Uterus (tissue), 4 donors: ENCODE data around the gene OR2T35. TPM values are rescaled to one million over a fixed set of nuclear protein-coding genes. Genes with fewer than 3 reads are reported as not detected.
"Not testable (repeated sequence)": the region's sequence is repeated elsewhere in the genome, so short reads cannot be mapped to it uniquely, and the experiment has no call there.

Experiments used
- DNase-seq, 2 donors: peaks; one replicate each; pipeline ENCODE4 v3.0.0-alpha.2; 2019 to 2020
- H3K27ac ChIP-seq, 2 donors: fragments of 200-600 bp; sonication (generic); 1 replicate in 1 of 2; 2 replicates in 1 of 2; pipeline ENCODE4 v1.5.1; 2016 to 2018
- H3K27me3 ChIP-seq, 2 donors: fragments of 200-600 bp; sonication (generic); one replicate each; pipeline ENCODE4 v1.5.1; 2018 to 2019; ENCODE audit warnings: control low read depth in 1 of 2
- H3K36me3 ChIP-seq, 2 donors: fragments of 200-600 bp; sonication (generic); one replicate each; pipeline ENCODE4 v1.5.1; 2019; ENCODE audit warnings: control low read depth in 1 of 2
- H3K4me1 ChIP-seq, 2 donors: fragments of 200-600 bp; sonication (generic); one replicate each; pipeline ENCODE4 v1.5.1; 2018 to 2019; ENCODE audit warnings: control low read depth in 1 of 2
- H3K4me3 ChIP-seq, 2 donors: fragments of 200-600 bp; sonication (generic); 1 replicate in 1 of 2; 2 replicates in 1 of 2; pipeline ENCODE4 v1.5.1; 2018 to 2019; ENCODE audit warnings: mild to moderate bottlenecking in 1 of 2
- H3K9me3 ChIP-seq, 2 donors: fragments of 200-600 bp; sonication (generic); one replicate each; pipeline ENCODE4 v1.5.1; 2019; ENCODE audit warnings: control low read depth in 1 of 2
- POLR2A ChIP-seq, 2 donors: fragments of 450-650 bp; IDR thresholded peaks; one replicate each; pipeline ENCODE4 v1.6.1; 2016; ENCODE audit warnings: antibody characterized with exemption in 2 of 2, mild to moderate bottlenecking in 1 of 2, moderate library complexity in 1 of 2
- intact Hi-C: fragments of 100-400 bp; cut with DNase I; formaldehyde crosslinking; loops from one replicate; pipeline ENCODE4 v1.15.1; 2023; ENCODE audit warnings: low total_unique reads
- total RNA-seq, 4 donors: library from RNA; depleted of rRNA in 3 of 4; stranded (reverse); fragments of >200 nt in 3 of 4; gene quantifications; one replicate each; pipeline versions ENCODE4 v1.1.0 to v1.2.4, GENCODE V29; 2014 to 2023
- TF ChIP-seq, protein P1 (sequence below), 4 experiments: fragments of 200-600 bp in 2 of 4; fragments of 450-650 bp in 2 of 4; sonication (generic) in 2 of 4; IDR thresholded peaks; one replicate each; pipeline ENCODE4 v1.5.1; 2016 to 2019; ENCODE audit warnings: antibody characterized with exemption in 4 of 4, mild to moderate bottlenecking in 2 of 4, moderate library complexity in 1 of 4
- donor health status: DM: yes; HTN: yes; CAD: no.

The OR2T35 gene
- total RNA-seq, 4 donors from 2014 or later, result not detected

DNA sequence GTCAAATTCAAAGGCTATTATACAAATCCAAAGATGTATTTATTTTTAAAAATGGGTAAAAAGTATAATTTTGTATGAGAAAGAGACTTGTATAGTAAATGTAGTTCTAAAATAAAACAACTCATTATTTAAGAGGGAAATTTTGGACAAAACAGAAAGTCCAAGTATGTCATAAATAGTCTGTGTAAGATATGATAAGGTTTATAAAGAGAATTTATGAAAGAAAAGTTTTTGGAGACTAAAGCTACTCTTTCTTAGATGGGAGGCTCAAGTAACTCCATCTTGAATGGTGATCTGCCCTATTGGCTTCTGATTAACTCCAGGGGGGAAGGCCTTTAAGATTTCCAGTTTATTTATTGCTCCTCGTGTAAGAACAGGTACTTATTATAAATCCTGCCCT is 24.9 kb upstream of the OR2T35 start:
- intact Hi-C loops, result no loop called here
- TF ChIP-seq, protein P1, sequence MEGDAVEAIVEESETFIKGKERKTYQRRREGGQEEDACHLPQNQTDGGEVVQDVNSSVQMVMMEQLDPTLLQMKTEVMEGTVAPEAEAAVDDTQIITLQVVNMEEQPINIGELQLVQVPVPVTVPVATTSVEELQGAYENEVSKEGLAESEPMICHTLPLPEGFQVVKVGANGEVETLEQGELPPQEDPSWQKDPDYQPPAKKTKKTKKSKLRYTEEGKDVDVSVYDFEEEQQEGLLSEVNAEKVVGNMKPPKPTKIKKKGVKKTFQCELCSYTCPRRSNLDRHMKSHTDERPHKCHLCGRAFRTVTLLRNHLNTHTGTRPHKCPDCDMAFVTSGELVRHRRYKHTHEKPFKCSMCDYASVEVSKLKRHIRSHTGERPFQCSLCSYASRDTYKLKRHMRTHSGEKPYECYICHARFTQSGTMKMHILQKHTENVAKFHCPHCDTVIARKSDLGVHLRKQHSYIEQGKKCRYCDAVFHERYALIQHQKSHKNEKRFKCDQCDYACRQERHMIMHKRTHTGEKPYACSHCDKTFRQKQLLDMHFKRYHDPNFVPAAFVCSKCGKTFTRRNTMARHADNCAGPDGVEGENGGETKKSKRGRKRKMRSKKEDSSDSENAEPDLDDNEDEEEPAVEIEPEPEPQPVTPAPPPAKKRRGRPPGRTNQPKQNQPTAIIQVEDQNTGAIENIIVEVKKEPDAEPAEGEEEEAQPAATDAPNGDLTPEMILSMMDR (IDR thresholded peaks at IDR 0.05), result no peak
- no peak for TF ChIP-seq POLR2A (IDR thresholded peaks at IDR 0.05)
- no peak overlapping the region for H3K4me3 ChIP-seq
- no peaks in the 10 kb centered on the region for H3K9me3 ChIP-seq
- no peaks in the 10 kb centered on the region for H3K27me3 ChIP-seq
- H3K27ac ChIP-seq, result no peak overlapping the region
- DNase-seq, result no peak
- no peaks in the 10 kb centered on the region for H3K36me3 ChIP-seq
- H3K4me1 ChIP-seq, result no peaks in the 10 kb centered on the region

DNA sequence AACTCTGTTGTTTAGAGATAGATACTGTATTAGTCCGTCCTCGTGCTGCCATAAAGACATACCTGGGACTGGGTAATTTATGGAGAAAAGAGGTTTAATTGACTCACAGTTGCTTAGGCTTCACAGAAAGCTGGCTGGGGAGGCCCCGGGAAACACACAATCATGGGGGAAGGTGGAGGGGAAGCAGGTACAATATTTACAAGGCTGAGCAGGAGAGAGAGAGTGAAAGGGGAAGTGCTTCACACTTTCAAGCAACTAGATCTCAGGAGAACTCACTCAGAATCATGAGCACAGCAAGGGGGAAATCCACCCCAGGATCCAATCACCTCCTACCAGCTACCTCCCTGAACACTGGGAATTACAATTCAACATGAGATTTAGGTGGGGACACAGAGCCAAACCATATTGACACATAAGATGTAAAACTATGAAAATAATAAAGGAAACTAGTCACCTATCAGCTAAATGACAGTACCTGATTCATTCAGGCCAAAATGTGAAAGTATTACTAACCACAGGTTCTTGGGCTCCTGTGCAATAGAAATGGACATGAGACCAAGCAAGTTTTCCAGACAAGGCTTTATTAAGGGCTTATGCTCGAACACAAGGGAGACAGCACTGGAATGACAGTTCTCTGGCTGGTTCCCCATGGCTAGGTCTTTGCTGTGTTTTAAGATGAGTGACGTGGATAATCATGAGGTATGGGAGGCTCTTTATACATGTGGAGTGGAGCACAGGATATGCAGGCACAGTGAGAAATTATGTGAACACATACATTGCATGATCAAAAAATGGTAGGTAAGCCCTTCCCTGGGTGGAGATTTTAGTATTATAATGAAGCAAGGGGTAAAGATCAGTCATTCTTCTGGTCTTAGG is 18.6 kb upstream of the OR2T35 start:
- H3K36me3 ChIP-seq, H3K27me3 ChIP-seq, H3K9me3 ChIP-seq, H3K27ac ChIP-seq, H3K4me3 ChIP-seq, intact Hi-C loops, H3K4me1 ChIP-seq, DNase-seq: not testable (repeated sequence)

DNA sequence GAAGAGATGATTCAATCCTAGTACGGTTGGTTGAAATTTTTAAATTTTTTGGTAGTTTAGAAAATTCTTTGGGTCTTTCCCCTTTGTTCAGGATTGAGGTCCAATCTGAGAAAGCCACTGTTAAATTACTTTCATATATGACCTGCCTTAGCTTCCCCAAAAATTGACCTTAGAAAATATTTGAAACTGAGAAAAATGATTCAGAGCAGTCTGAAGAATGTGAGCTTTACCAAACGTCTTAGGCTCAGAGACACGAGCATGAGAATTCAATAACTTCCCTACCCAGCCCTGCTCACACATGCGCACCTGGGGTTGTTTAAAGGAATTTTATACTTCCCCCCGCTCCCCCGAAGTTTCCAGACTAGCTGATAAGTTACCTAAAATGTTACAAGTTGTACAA is 11.7 kb upstream of the OR2T35 start:
- H3K27me3 ChIP-seq, H3K4me3 ChIP-seq, DNase-seq, H3K9me3 ChIP-seq, H3K27ac ChIP-seq, intact Hi-C loops, H3K36me3 ChIP-seq, H3K4me1 ChIP-seq: not testable (repeated sequence)

DNA sequence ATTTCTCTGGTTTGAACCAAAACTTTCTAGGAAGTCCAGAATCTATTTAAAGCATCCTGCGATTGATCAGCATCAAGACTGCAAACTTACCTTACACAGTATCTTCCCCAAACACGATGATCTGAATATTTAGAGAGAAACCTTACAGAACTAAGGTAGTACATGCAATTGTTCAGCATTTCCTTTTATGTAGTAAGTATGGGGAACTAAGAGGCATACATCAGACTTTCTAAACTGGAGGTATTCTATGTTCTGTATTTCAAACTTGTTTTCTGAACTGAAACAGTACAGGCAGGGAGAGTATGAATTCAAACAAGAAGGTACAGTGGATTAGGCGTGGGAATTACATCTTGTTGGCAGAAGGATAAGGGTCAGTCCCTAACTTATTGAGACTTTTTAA is 10.3 kb upstream of the OR2T35 start, which contains the start of gene OR2T27:
OR2T27 (minus strand) TSS at position 175 of the 400 bp plus-strand sequence. CDS start 4,644 bp downstream, outside the sequence.
- DNase-seq, intact Hi-C loops, H3K4me1 ChIP-seq, H3K27ac ChIP-seq, H3K4me3 ChIP-seq, H3K9me3 ChIP-seq, H3K36me3 ChIP-seq, H3K27me3 ChIP-seq: not testable (repeated sequence)

DNA sequence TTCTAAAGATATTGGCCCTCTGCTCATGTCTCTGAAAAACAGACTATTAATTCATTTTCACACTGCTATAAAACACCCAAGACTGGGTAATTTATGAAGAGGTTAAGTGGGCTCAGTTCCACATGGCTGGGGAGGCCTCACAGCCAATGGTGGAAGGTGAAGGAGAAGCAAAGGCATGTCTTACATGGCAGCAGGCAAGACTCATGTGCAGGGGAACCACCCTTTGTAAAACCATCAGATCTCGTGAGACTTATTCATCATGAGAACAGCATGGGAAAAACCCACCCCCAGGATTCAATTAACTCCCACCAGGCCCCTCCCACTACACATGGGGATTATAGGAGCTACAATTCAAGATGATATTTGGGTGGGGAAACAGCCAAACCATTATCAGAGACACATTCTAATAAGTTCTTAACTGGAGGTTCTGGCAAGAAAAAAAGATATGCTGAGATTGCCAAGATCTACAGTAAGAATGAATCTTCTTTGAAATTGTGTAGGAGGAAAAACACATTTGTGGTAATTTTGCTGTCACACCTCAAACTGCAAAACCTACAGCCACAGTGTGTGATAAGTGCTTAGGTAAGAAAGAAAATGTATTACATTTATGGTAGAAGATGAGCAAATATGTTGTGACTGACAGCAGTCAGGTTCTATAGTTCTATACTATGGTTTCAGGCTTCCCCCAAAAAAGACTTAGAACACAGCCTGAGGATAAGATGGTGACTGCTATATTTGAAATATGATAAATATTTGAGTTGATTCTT is 3.9 kb upstream of the OR2T35 start:
- H3K4me1 ChIP-seq, H3K36me3 ChIP-seq, H3K9me3 ChIP-seq, H3K27me3 ChIP-seq, H3K4me3 ChIP-seq, DNase-seq, H3K27ac ChIP-seq, intact Hi-C loops: not testable (repeated sequence)

DNA sequence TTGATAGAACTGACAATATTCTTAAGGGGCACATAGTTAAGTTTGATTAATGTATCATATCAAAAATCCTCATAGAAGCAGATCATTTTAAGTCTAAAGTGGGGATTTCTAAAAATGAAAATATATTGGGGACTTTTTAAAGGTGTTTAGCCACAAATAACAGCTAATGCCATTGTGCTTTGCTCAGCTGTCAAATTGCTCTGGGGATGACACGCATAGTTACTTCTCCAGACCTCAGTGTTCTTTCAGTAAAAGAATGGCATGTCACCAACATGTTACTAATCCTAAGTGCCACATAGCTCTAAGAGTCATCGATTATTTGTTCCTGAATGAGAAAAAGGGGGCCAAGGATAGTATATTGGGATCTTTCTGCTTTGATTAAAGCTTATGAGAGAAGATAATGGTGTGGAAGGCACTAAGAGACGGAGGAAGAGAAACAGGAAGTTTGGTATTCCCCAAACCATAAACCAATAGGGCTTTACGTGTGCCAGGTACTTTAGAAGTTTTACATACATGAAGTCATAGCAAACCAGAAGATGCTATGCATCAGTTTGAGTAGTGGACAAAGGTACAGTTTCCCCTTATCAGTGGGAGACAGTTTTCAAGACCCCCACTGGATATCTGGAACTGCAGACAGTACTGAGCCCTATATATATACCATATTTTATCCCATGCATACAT is 2.0 kb downstream of the OR2T35 start:
- intact Hi-C loops, result not testable (repeated sequence)

DNA sequence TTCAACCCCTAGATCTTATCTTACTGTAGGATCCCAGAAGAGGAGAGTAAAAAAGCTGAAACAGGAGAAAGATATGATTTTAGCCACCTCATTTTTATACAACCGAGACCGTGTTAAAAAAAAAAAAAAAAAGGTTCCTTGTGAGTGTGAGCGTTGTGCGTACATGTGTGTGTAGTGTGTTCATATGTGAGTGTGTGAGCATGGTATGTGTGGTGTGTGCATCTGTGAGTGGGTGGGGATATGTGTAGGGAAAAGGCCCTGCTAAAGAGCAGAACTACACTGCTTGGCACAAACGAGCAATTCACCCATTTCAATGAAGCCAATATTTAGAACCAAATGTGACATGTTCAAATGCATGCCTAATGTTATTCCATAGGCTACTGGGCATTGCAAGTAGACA is 3.5 kb downstream of the OR2T35 start:
- intact Hi-C loops, H3K27ac ChIP-seq, H3K4me3 ChIP-seq, H3K27me3 ChIP-seq, DNase-seq, H3K9me3 ChIP-seq, H3K4me1 ChIP-seq, H3K36me3 ChIP-seq: not testable (repeated sequence)

More for the DNA sequence above, 2.0 kb downstream of the OR2T35 start:
- H3K4me1 ChIP-seq, DNase-seq, H3K27ac ChIP-seq, H3K36me3 ChIP-seq, H3K4me3 ChIP-seq, H3K9me3 ChIP-seq, H3K27me3 ChIP-seq: not testable (repeated sequence)

DNA sequence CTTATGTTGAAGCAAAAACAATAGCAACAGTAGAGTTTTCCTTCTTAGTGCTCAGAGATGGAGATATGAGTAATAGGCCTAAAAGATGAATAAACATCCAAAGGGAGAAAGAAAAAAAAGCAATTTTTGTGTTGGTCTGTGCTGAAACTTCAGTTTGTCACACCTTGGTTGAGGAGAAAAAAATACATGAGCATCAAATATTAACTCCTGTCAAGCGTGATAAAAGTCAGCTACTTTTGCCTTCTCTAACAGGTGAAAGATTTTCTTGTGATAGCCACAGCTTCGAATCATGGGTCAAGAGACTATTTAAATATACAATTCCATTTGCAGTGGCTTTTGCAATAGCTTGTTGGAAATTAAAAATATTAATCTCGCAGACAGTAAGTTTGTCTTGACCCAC is 4.2 kb downstream of the OR2T35 start:
- H3K9me3 ChIP-seq, H3K27ac ChIP-seq, H3K27me3 ChIP-seq, H3K36me3 ChIP-seq, DNase-seq, H3K4me3 ChIP-seq, intact Hi-C loops, H3K4me1 ChIP-seq: not testable (repeated sequence)

DNA sequence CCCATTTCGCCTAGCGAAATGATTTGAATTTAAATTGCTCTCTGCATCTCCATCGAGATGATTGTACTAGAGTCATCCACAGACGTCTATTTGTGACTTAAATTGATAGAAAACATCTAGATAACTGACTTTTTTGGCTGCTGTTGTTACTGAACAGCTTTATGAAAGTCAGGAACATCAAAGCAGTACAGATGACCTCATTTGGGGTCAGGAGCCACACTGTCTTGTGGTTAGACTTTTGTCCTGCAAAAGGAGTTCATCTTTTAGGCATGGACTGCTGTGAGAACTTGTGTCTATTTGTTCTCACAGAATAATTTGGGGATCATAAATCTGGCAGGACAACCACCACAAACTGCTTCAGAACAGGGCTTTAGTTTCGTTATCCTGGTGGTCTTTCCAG is 5.4 kb downstream of the OR2T35 start:
- DNase-seq, H3K9me3 ChIP-seq, H3K27me3 ChIP-seq, H3K4me3 ChIP-seq, H3K27ac ChIP-seq, H3K36me3 ChIP-seq, H3K4me1 ChIP-seq, intact Hi-C loops: not testable (repeated sequence)

DNA sequence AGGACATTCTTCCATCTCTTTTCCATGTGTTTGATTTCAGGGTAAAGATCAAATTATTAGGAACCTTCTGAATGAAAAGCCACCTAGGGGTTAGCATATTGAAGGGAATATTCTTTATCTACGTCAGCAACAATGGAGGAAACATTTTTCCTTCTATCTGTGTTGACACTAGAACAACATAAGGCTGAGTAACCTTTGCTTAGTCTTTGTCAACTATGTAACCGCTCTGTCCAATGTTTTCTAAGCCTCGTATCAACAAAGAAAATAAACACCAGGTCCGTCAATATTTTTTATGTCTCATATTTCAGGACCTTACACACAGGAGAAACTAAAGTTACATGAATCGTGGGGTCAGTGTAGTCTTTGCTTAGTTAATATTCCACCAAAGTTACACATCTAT is 8.5 kb downstream of the OR2T35 start:
- intact Hi-C loops, H3K36me3 ChIP-seq, H3K4me1 ChIP-seq, H3K27me3 ChIP-seq, H3K9me3 ChIP-seq, DNase-seq, H3K27ac ChIP-seq, H3K4me3 ChIP-seq: not testable (repeated sequence)

DNA sequence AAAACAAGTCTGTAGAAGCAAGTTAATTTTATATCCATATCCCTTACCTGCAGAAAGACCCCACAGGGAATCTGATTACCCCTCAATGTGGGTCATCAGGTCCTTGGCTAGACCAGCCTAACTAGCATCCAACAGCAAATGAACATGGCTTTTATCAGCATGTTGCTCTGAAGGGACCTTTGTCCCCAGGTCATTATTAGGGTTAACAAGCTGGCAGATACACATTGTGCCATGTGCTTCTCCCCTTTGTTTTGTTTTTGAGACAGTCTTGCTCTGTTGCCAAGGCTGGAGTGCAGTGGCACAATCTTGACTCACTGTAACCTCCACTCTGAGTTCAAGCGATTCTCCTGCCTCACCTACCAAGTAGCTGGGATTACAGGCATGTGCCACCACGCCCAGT is 10.1 kb downstream of the OR2T35 start, which contains the start of gene OR2T11:
OR2T11 (minus strand) TSS at position 101 of the 400 bp plus-strand sequence. CDS start 7,963 bp downstream, outside the sequence.
- DNase-seq, H3K4me1 ChIP-seq, H3K9me3 ChIP-seq, H3K27me3 ChIP-seq, H3K4me3 ChIP-seq, H3K36me3 ChIP-seq, intact Hi-C loops, H3K27ac ChIP-seq: not testable (repeated sequence)
